Brain microvascular endothelial cell (primary cell): Measurements from ENCODE around the gene NTM.

Experiments used
- DNase-seq: peaks from one replicate; pipeline ENCODE4 v3.0.0-alpha.2; 2020
- H3K27ac ChIP-seq: fragments of 250-450 bp; sonication (Bioruptor Pico); 2 replicates; pipeline ENCODE4 v1.5.1; 2020; ENCODE audit warnings: mild to moderate bottlenecking, moderate library complexity
- H3K27me3 ChIP-seq: fragments of 250-450 bp; sonication (Bioruptor Pico); replicated peaks from 2 replicates; pipeline ENCODE4 v1.5.1; 2020; ENCODE audit warnings: mild to moderate bottlenecking
- H3K36me3 ChIP-seq: fragments of 250-450 bp; sonication (Bioruptor Pico); replicated peaks from 2 replicates; pipeline ENCODE4 v1.5.1; 2020; ENCODE audit warnings: mild to moderate bottlenecking
- H3K4me3 ChIP-seq: 2 replicates; pipeline ENCODE4 v1.5.1; 2011; ENCODE audit warnings: low read depth, mild to moderate bottlenecking, control low read depth, low read length, moderate library complexity
- in situ Hi-C: cut with HindIII; loops from 2 replicates; pipeline ENCODE4 v1.10.0; 2017; ENCODE audit warnings: low sequenced_read_pairs, low pct_ligation_motif_present
- TF ChIP-seq, protein P1 (sequence below): IDR thresholded peaks from 2 replicates; pipeline ENCODE4 v1.5.1; 2011; ENCODE audit warnings: low read depth, mild to moderate bottlenecking, moderate library complexity, low read length, control low read depth, inconsistent platforms; ENCODE audit errors: missing control alignments

The NTM gene

DNA sequence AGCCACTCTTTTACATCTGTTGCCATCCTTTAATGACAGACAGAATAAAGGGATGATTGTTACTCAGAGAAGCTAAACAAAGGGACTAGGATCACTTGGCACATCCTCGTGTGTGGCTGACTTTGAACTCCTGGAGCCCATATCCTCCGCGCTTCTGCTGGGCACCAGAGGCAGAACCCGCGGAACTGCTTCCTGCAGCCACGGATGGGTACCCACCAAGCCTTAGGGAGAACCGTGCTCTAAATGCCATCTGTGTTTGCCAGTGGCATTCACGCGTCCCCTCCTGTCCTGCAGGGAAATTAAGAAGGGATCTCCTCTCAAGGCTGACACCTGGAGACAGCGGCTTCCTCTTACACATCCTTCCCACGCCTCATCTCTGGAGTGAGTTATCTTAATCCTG, 294.4 kb downstream of the NTM start:
- TF ChIP-seq, protein P1, sequence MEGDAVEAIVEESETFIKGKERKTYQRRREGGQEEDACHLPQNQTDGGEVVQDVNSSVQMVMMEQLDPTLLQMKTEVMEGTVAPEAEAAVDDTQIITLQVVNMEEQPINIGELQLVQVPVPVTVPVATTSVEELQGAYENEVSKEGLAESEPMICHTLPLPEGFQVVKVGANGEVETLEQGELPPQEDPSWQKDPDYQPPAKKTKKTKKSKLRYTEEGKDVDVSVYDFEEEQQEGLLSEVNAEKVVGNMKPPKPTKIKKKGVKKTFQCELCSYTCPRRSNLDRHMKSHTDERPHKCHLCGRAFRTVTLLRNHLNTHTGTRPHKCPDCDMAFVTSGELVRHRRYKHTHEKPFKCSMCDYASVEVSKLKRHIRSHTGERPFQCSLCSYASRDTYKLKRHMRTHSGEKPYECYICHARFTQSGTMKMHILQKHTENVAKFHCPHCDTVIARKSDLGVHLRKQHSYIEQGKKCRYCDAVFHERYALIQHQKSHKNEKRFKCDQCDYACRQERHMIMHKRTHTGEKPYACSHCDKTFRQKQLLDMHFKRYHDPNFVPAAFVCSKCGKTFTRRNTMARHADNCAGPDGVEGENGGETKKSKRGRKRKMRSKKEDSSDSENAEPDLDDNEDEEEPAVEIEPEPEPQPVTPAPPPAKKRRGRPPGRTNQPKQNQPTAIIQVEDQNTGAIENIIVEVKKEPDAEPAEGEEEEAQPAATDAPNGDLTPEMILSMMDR = no peak
- H3K27ac ChIP-seq = no peak overlapping the region
- in situ Hi-C loops = loop anchor here (25.0 kb wide), 1 partner anchor 603 kb away; no protein-coding TSS in a partner anchor

GRCh38 chr11:131665344-131665968, 295.0 kb downstream of the NTM start:
- no peak for DNase-seq
- H3K36me3 ChIP-seq = no peaks in the 10 kb centered on the region
- TF ChIP-seq, protein P1 = no peak
- H3K27me3 ChIP-seq = no peaks in the 10 kb centered on the region
- no peak overlapping the region for H3K4me3 ChIP-seq
- no peak overlapping the region for H3K27ac ChIP-seq
- in situ Hi-C loops = loop anchor here (25.0 kb wide), 1 partner anchor 603 kb away; no protein-coding TSS in a partner anchor

More for the DNA sequence above, 294.4 kb downstream of the NTM start:
- Histone ChIP-seq H3K4me3 (no peak overlapping the region), H3K36me3 (no peaks in the 10 kb centered on the region), H3K27me3 (no peaks in the 10 kb centered on the region)
- DNase-seq = no peak

DNA sequence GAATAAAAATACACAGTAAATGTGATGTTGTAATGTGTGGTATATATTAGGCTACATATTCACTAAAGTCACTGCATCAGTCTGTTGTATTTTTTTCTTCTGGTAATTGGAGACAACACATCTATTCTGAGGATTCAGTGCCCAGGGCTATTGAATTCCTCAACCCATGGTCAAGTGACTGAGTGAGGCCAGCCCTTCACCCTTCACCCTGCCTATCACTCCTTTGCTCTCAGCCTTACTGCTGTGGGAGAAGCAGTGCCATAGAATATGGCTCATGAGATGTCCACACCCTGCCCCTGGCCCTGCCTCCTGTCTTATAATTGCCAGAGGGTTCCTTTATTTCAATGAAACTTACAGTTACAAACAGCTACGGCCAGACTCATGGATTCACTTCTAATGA, 295.6 kb downstream of the NTM start:
- in situ Hi-C loops = loop anchor here (25.0 kb wide), 1 partner anchor 604 kb away; no protein-coding TSS in a partner anchor
- Histone ChIP-seq H3K27me3 (no peaks in the 10 kb centered on the region), H3K4me3 (no peak overlapping the region), H3K27ac (no peak overlapping the region), H3K36me3 (no peaks in the 10 kb centered on the region)
- no peak for DNase-seq
- TF ChIP-seq, protein P1 = no peak

DNA sequence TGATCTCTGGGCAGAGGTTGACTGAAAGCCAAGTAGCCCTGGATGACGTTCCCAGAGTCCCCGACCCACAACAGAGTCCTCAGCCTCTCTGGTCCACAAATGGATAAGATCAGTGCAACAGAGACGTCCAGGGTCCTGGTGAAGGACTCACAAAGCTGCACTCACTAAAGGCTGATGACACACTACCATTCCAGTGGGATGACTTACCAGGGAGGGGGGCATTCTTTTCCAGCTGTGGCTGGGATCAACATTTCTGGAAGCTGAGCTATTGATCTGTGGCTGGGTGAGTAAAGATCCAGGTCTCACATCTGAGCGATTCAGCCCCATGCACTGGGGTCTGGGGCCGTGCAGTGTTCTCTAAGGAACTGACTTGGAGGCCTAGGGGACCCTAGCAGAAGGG, 296.2 kb downstream of the NTM start:
- no peak overlapping the region for H3K4me3 ChIP-seq
- TF ChIP-seq, protein P1 = no peak
- no peaks in the 10 kb centered on the region for H3K36me3 ChIP-seq
- DNase-seq = no peak
- in situ Hi-C loops = loop anchor here (25.0 kb wide), 1 partner anchor 604 kb away; no protein-coding TSS in a partner anchor
- no peaks in the 10 kb centered on the region for H3K27me3 ChIP-seq
- H3K27ac ChIP-seq = no peak overlapping the region

GRCh38 chr11:131667566-131667965, 297.2 kb downstream of the NTM start:
- in situ Hi-C loops = loop anchor here (25.0 kb wide), 1 partner anchor 605 kb away; no protein-coding TSS in a partner anchor
- TF ChIP-seq, protein P1 = no peak
- H3K27me3 ChIP-seq = no peaks in the 10 kb centered on the region
- no peak for DNase-seq
- no peaks in the 10 kb centered on the region for H3K36me3 ChIP-seq
- H3K27ac ChIP-seq = no peak overlapping the region
- H3K4me3 ChIP-seq = no peak overlapping the region
